ENCODE measurements around the gene PGRMC2.

GRCh38 chr4:128228845-128229795 is 58.5 kb downstream of the PGRMC2 start:
- TF ChIP-seq CTCF (IDR thresholded peaks at IDR 0.05) (no peak), POLR2A (IDR thresholded peaks at IDR 0.05) (no peak)
